Stomach (tissue), 4 donors: ENCODE data around the gene SUPT3H.

ENCODE experiments used
- CTCF ChIP-seq, 7 experiments: fragments of 450-650 bp in 4 of 7; fragments of 200-600 bp in 3 of 7; sonication (generic) in 3 of 7; IDR thresholded peaks; one replicate each; pipeline ENCODE4 v1.5.1; 2016 to 2019; ENCODE audit warnings: antibody characterized with exemption in 7 of 7, control low read depth in 2 of 7, mild to moderate bottlenecking in 1 of 7
- EP300 ChIP-seq: sonication (generic); formaldehyde crosslinking; IDR thresholded peaks from one replicate; pipeline ENCODE4 v1.6.1; 2017; ENCODE audit warnings: antibody characterized with exemption
- POLR2A ChIP-seq, 4 donors: fragments of 450-650 bp; IDR thresholded peaks; one replicate each; pipeline ENCODE4 v1.6.1; 2016; ENCODE audit warnings: antibody characterized with exemption in 4 of 4, control low read depth in 2 of 4, mild to moderate bottlenecking in 1 of 4, moderate library complexity in 1 of 4
- POLR2AphosphoS5 ChIP-seq, 3 donors: sonication (generic); formaldehyde crosslinking; IDR thresholded peaks; one replicate each; pipeline ENCODE4 v1.6.1; 2016; ENCODE audit warnings: antibody characterized with exemption in 3 of 3

- TF ChIP-seq EP300, result no peak
- no peak for TF ChIP-seq CTCF (IDR thresholded peaks at IDR 0.05)
- no peak for TF ChIP-seq POLR2AphosphoS5 (IDR thresholded peaks at IDR 0.05)
- TF ChIP-seq POLR2A (IDR thresholded peaks at IDR 0.05), result no peak
Observed at GRCh38 chr6:45209762-45210161, 168.0 kb downstream of the SUPT3H start.
